GM12878 (cell line): ENCODE results near the gene HEMK1. TPM values are rescaled to one million over a fixed set of nuclear protein-coding genes. Genes with fewer than 3 reads are reported as not detected.
A peak's percentile ranks its signal among the peaks of the same experiment; 100 is the strongest.

Source experiments
- ATAC-seq: fragments of 200-7000 bp; cut with Tn5 transposase; 3 replicates; pipeline ENCODE4 v1.9.1; 2020; ENCODE audit warnings: mild to moderate bottlenecking, moderate library complexity
- BruUV-seq: library from RNA; stranded (reverse); fragments of 400-500 nt; replicated peaks from 2 replicates; lab custom pipeline; 2021; lab: Mats Ljungman, UMichigan
- CTCF ChIA-PET: fragments of 300-600 bp; sonication (Branson Sonifier 250); formaldehyde crosslinking; extraction: SDS; loops from one replicate; lab custom pipeline; 2021; ENCODE audit warnings: inconsistent platforms; lab: Yijun Ruan, JAX
- POLR2A ChIA-PET: fragments of 350-600 bp; formaldehyde crosslinking; extraction: SDS; loops from one replicate; lab custom pipeline; 2021; ENCODE audit warnings: inconsistent platforms; lab: Charles Lee
- RAD21 ChIA-PET: fragments of 300-600 bp; sonication (Branson Sonifier 250); formaldehyde crosslinking; loops from one replicate; lab custom pipeline; 2023; ENCODE audit warnings: antibody characterized with exemption; ENCODE audit not compliant: unreplicated experiment; lab: Charles Lee
- SMC1A ChIA-PET: fragments of 300-600 bp; sonication (Branson Sonifier 250); formaldehyde crosslinking; loops from one replicate; lab custom pipeline; 2023; ENCODE audit not compliant: unreplicated experiment, uncharacterized antibody; lab: Charles Lee
- DNase-seq: peaks from one replicate; pipeline ENCODE4 v3.0.0-alpha.2; 2011; ENCODE audit warnings: low read depth, low spot score
- FAIRE-seq: peaks from 3 replicates; lab custom pipeline; 2011; peaks lifted over from hg19 to GRCh38; lab: Jason Lieb, UNC
- H2AFZ ChIP-seq: 2 replicates; pipeline ENCODE4 v1.6.0; 2011; ENCODE audit warnings: low read depth, low read length, control low read depth; ENCODE audit not compliant: control insufficient read depth
- H3K27ac ChIP-seq: 2 replicates; pipeline ENCODE4 v1.5.1; 2011; ENCODE audit warnings: control low read depth; ENCODE audit not compliant: control insufficient read depth, insufficient read depth
- H3K27me3 ChIP-seq, 2 experiments: replicated peaks in 1 of 2; 2 replicates each; pipeline versions ENCODE4 v1.6.0 to v1.6.1; 2011; ENCODE audit warnings: low read length in 1 of 2; ENCODE audit not compliant: control insufficient read depth in 2 of 2, insufficient read depth in 2 of 2
- H3K36me3 ChIP-seq, 2 experiments: 2 replicates each; pipeline ENCODE4 v1.5.1; 2011; ENCODE audit warnings: low read length in 1 of 2; ENCODE audit not compliant: control insufficient read depth in 2 of 2, insufficient read depth in 2 of 2
- H3K4me1 ChIP-seq: 2 replicates; pipeline ENCODE4 v1.6.1; 2011; ENCODE audit warnings: mild to moderate bottlenecking, low read length, moderate library complexity, mixed read lengths; ENCODE audit not compliant: control insufficient read depth, insufficient read depth
- H3K4me2 ChIP-seq: 2 replicates; pipeline ENCODE4 v1.6.0; 2011; ENCODE audit warnings: control low read depth; ENCODE audit not compliant: control insufficient read depth, insufficient read depth
- H3K4me3 ChIP-seq: fragments of 200-600 bp; sonication (generic); 2 replicates; pipeline ENCODE4 v1.5.1; 2016
- H3K79me2 ChIP-seq: 2 replicates; pipeline ENCODE4 v1.6.0; 2011; ENCODE audit warnings: low read length; ENCODE audit not compliant: control insufficient read depth, insufficient read depth
- H3K9ac ChIP-seq: 2 replicates; pipeline ENCODE4 v1.8.0; 2011; ENCODE audit warnings: low read length, control low read depth, mixed read lengths; ENCODE audit not compliant: control insufficient read depth, insufficient read depth
- H3K9me3 ChIP-seq: replicated peaks from 3 replicates; pipeline ENCODE4 v1.5.1; 2011; ENCODE audit warnings: mild to moderate bottlenecking, low read length; ENCODE audit not compliant: control insufficient read depth, insufficient read depth
- H4K20me1 ChIP-seq: 2 replicates; pipeline ENCODE4 v1.6.0; 2011; ENCODE audit not compliant: control insufficient read depth, insufficient read depth
- CHD4 ChIP-seq: fragments of 200-600 bp; sonication (generic); IDR thresholded peaks from 2 replicates; pipeline ENCODE4 v1.6.1; 2016; ENCODE audit warnings: mild to moderate bottlenecking
- EZH2 ChIP-seq: IDR thresholded peaks from 2 replicates; pipeline ENCODE4 v1.6.1; 2012; ENCODE audit warnings: low read depth, mild to moderate bottlenecking, control low read depth, inconsistent platforms, low read length, borderline replicate concordance; ENCODE audit not compliant: control insufficient read depth
- FOS ChIP-seq: IDR thresholded peaks from 3 replicates; pipeline ENCODE4 v1.6.1; 2011; ENCODE audit warnings: borderline replicate concordance; ENCODE audit not compliant: insufficient read length; ENCODE audit errors: extremely low read depth
- RAD21 ChIP-seq: IDR thresholded peaks from 2 replicates; pipeline ENCODE4 v1.6.1; 2011; ENCODE audit warnings: mild to moderate bottlenecking, low read depth, low read length, moderate library complexity; ENCODE audit not compliant: insufficient read depth
- RB1 ChIP-seq: fragments of 450-650 bp; formaldehyde crosslinking; IDR thresholded peaks from 2 replicates; pipeline ENCODE4 v1.6.1; 2017; ENCODE audit warnings: mild to moderate bottlenecking, borderline replicate concordance
- SMC3 ChIP-seq: IDR thresholded peaks from 2 replicates; pipeline ENCODE4 v1.6.1; 2011; ENCODE audit warnings: low read length, improper control_type of control experiment, borderline replicate concordance
- SP1 ChIP-seq: IDR thresholded peaks from one replicate; pipeline ENCODE4 v1.6.1; 2011; ENCODE audit warnings: low read depth, low read length
- SPI1 ChIP-seq: IDR thresholded peaks from 2 replicates; pipeline ENCODE4 v1.6.1; 2011; ENCODE audit warnings: low read depth, mild to moderate bottlenecking, low read length, moderate library complexity, borderline replicate concordance; ENCODE audit not compliant: insufficient read depth
- TAF1 ChIP-seq: IDR thresholded peaks from 2 replicates; pipeline ENCODE4 v1.6.1; 2011; ENCODE audit warnings: mild to moderate bottlenecking, low read depth, low read length, borderline replicate concordance
- TCF12 ChIP-seq: IDR thresholded peaks from 2 replicates; pipeline ENCODE4 v1.6.1; 2011; ENCODE audit warnings: low read depth, mild to moderate bottlenecking, low read length
- YY1 ChIP-seq: IDR thresholded peaks from 2 replicates; pipeline ENCODE4 v1.6.1; 2011; ENCODE audit warnings: low read depth, mild to moderate bottlenecking, low read length
- ZNF207 ChIP-seq: fragments of 450-650 bp; IDR thresholded peaks from 2 replicates; pipeline ENCODE4 v1.6.1; 2014; ENCODE audit warnings: antibody characterized with exemption, mild to moderate bottlenecking, borderline replicate concordance
- ZNF217 ChIP-seq: fragments of 450-650 bp; IDR thresholded peaks from 2 replicates; pipeline ENCODE4 v1.6.1; 2017; ENCODE audit warnings: antibody characterized with exemption, mild to moderate bottlenecking
- WGBS: methylation state at CpG from one replicate; pipeline ENCODE4 v1.1.6; 2016; ENCODE audit warnings: low lambda C conversion rate; ENCODE audit not compliant: insufficient replicate concordance, insufficient coverage; ENCODE audit errors: missing lambda C conversion rate; 5-methylcytosine and 5-hydroxymethylcytosine counted together
- in situ Hi-C: fragments of 300-500 bp; cut with MboI; formaldehyde crosslinking; loops from 9 replicates; pipeline ENCODE4 v1.14.3; 2018; ENCODE audit warnings: mixed read lengths
- intact Hi-C: fragments of 100-400 bp; cut with micrococcal nuclease; formaldehyde crosslinking; loops from one replicate; pipeline ENCODE4 v1.14.2; 2022; ENCODE audit not compliant: unreplicated experiment
- polyA plus RNA-seq, 11 experiments: library from polyadenylated mRNA; depleted of rRNA in 4 of 11; unstranded in 6 of 11; stranded (reverse) in 5 of 11; fragments of >200 nt; fragmentation: Nextera tagmentation in 4 of 11; fragmentation: Illumina TruSeq in 1 of 11; extraction: Ambion mirVana in 4 of 11; extraction: Trizol in 1 of 11; gene quantifications; 1 replicate in 1 of 11; 2 replicates in 10 of 11; pipeline versions ENCODE4 v1.2.1 to v1.2.3, GENCODE V29; 2011 to 2016; ENCODE audit warnings: inconsistent platforms in 2 of 11, missing spikeins in 2 of 11, low read depth in 1 of 11
- total RNA-seq, 4 experiments: library from RNA; depleted of rRNA in 3 of 4; stranded (reverse); fragments of >200 nt in 3 of 4; fragmentation: Illumina TruSeq in 1 of 4; extraction: Trizol in 1 of 4; gene quantifications; 2 replicates each; pipeline versions ENCODE4 v1.2.1 to v1.2.3, GENCODE V29; 2013 to 2021
- TF ChIP-seq, protein P1 (sequence below), 3 experiments: IDR thresholded peaks in 2 of 3; conservative IDR thresholded peaks in 1 of 3; 2 replicates each; pipeline ENCODE4 v1.5.1; 2011; ENCODE audit warnings: low read depth in 3 of 3, low read length in 3 of 3, mild to moderate bottlenecking in 3 of 3, control low read depth in 2 of 3, moderate library complexity in 2 of 3, inconsistent platforms in 1 of 3, mixed read lengths in 1 of 3; ENCODE audit not compliant: control insufficient read depth in 2 of 3, insufficient read depth in 1 of 3; ENCODE audit errors: extremely low read depth in 1 of 3

Gene HEMK1
- total and polyA plus RNA-seq, 10 of the 15 experiments (the other 5 are each of a cell fraction or from before 2014, with no cell fraction given): 2.8 to 19.0 (median 12.0) TPM

- TF ChIP-seq TAF1 (no peak), CHD4 (no peak)
- TF ChIP-seq, all 136 proteins: peak for 0
Measured at GRCh38 chr3:50571486-50571885, 2.2 kb downstream of the HEMK1 start (continued).

GRCh38 chr3:50572158-50572557, 2.8 kb downstream of the HEMK1 start:
- in situ Hi-C loops: no loop called here
- H3K9ac ChIP-seq: 0 out of 2 replicates have a peak overlapping the region, but pooled peaks have one; percentile 8
- FAIRE-seq: peak; percentile 90
- DNase-seq: no peak
- H3K36me3 ChIP-seq: no peaks in the 10 kb centered on the region; a peak in 2 of 4 replicates
- 9% methylated on average over 1 of the region's 1 CpG for WGBS
- H3K4me2 ChIP-seq: no peak overlapping the region
- peaks cover 5% of the 10 kb centered on the region for H3K79me2 ChIP-seq
- BruUV-seq: no TSS peak
- ChIA-PET POLR2A (interaction anchor here (1.4 to 1.8 kb wide), 2 partner anchors 18 to 40 kb away, joined by 4 to 10 read pairs; partner anchors contain the start of gene CISH), CTCF (interaction anchor here (0.9 to 11.6 kb wide), 10 partner anchors 8 to 83 kb away, joined by 3 to 410 read pairs (median 6); partner anchors contain the start of genes CISH and MAPKAPK3), RAD21 (interaction anchor here (0.8 to 7.1 kb wide), 5 partner anchors 14 to 43 kb away, joined by 4 to 244 read pairs (median 6); partner anchors contain the start of genes CISH and MAPKAPK3), SMC1A (interaction anchor here (0.7 to 6.5 kb wide), 10 partner anchors 13 to 221 kb away, joined by 3 to 137 read pairs (median 4); partner anchors contain the start of genes CISH, CYB561D2, MAPKAPK3 and NPRL2)
- no peak overlapping the region for H2AFZ ChIP-seq
- H3K9me3 ChIP-seq: no peaks in the 10 kb centered on the region
- ATAC-seq: peak; percentile 44
- no peaks in the 10 kb centered on the region for H3K27me3 ChIP-seq
- TF ChIP-seq ZNF217: no peak
- peak; percentile 20 for TF ChIP-seq SP1
- TF ChIP-seq TCF12: no peak
- no peak for TF ChIP-seq FOS
- TF ChIP-seq, protein P1, sequence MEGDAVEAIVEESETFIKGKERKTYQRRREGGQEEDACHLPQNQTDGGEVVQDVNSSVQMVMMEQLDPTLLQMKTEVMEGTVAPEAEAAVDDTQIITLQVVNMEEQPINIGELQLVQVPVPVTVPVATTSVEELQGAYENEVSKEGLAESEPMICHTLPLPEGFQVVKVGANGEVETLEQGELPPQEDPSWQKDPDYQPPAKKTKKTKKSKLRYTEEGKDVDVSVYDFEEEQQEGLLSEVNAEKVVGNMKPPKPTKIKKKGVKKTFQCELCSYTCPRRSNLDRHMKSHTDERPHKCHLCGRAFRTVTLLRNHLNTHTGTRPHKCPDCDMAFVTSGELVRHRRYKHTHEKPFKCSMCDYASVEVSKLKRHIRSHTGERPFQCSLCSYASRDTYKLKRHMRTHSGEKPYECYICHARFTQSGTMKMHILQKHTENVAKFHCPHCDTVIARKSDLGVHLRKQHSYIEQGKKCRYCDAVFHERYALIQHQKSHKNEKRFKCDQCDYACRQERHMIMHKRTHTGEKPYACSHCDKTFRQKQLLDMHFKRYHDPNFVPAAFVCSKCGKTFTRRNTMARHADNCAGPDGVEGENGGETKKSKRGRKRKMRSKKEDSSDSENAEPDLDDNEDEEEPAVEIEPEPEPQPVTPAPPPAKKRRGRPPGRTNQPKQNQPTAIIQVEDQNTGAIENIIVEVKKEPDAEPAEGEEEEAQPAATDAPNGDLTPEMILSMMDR (IDR thresholded peaks at IDR 0.05 in 2 of 3, conservative IDR thresholded peaks at IDR 0.05 in 1 of 3; ENCODE audit: control insufficient read depth in 2 of 3, extremely low read depth in 1 of 3, insufficient read depth in 1 of 3, low read depth in 3 of 3, low read length in 3 of 3): peak; percentile 90 to 92 (median 90); a peak in 5 of 6 replicates
- TF ChIP-seq YY1: peak; percentile 74
- TF ChIP-seq ZNF207: 0 out of 2 replicates have a peak, but pooled peaks have one; percentile 42
- peak; percentile 10; the same call in 1 of the 2 replicates for TF ChIP-seq SPI1
- TF ChIP-seq SMC3: peak; percentile 99
- TF ChIP-seq RAD21: peak; percentile 94
- 0 out of 2 replicates have a peak, but pooled peaks have one; percentile 36 for TF ChIP-seq RB1
- TF ChIP-seq EZH2: no peak
- no peak overlapping the region; the same call in 1 of the 2 replicates for H3K27ac ChIP-seq
- no peaks in the 10 kb centered on the region for H4K20me1 ChIP-seq
- intact Hi-C loops: loop anchor here (1.0 to 2.0 kb wide), 2 partner anchors 19 to 42 kb away; no protein-coding TSS in a partner anchor
- H3K4me1 ChIP-seq: peaks cover 13% of the 10 kb centered on the region
- no peak overlapping the region for H3K4me3 ChIP-seq
